Small intestine (tissue), 7 donors: ENCODE measurements around the gene ULBP3. TPM values are rescaled to one million over a fixed set of nuclear protein-coding genes. Genes with fewer than 3 reads are reported as not detected.

Source experiments
- DNase-seq, 2 donors: peaks; one replicate each; pipeline versions ENCODE4 v3.0.0 to v3.0.0-alpha.2; 2013
- FAIRE-seq: peaks from 2 replicates; lab custom pipeline; 2012; peaks lifted over from hg19 to GRCh38; lab: Jason Lieb, UNC
- H3K27ac ChIP-seq, 3 donors: one replicate each; pipeline ENCODE4 v1.5.1; 2013; ENCODE audit warnings: low read length in 2 of 3, mild to moderate bottlenecking in 2 of 3, control low read depth in 1 of 3, inconsistent platforms in 1 of 3, low read depth in 1 of 3, moderate library complexity in 1 of 3
- H3K27me3 ChIP-seq, 3 donors: one replicate each; pipeline ENCODE4 v1.6.1; 2013; ENCODE audit warnings: low read length in 3 of 3, inconsistent platforms in 1 of 3; ENCODE audit not compliant: control insufficient read depth in 3 of 3, insufficient read depth in 3 of 3
- H3K36me3 ChIP-seq, 3 donors: one replicate each; pipeline ENCODE4 v1.6.1; 2013; ENCODE audit warnings: low read length in 3 of 3, inconsistent platforms in 1 of 3, low read depth in 1 of 3, mild to moderate bottlenecking in 1 of 3, moderate library complexity in 1 of 3; ENCODE audit not compliant: control insufficient read depth in 3 of 3, insufficient read depth in 2 of 3
- H3K4me1 ChIP-seq, 3 donors: one replicate each; pipeline ENCODE4 v1.6.1; 2013; ENCODE audit warnings: low read length in 2 of 3, inconsistent platforms in 1 of 3, low read depth in 1 of 3, mild to moderate bottlenecking in 1 of 3, moderate library complexity in 1 of 3; ENCODE audit not compliant: control insufficient read depth in 3 of 3, insufficient read depth in 2 of 3
- H3K4me3 ChIP-seq, 3 donors: one replicate each; pipeline ENCODE4 v1.5.1; 2013; ENCODE audit warnings: low read length in 3 of 3, control low read depth in 1 of 3, inconsistent platforms in 1 of 3, low read depth in 1 of 3, mild to moderate bottlenecking in 1 of 3, moderate library complexity in 1 of 3
- H3K9me3 ChIP-seq, 2 donors: one replicate each; pipeline ENCODE4 v1.6.1; 2013; ENCODE audit warnings: low read depth in 1 of 2, low read length in 1 of 2; ENCODE audit not compliant: control insufficient read depth in 2 of 2, insufficient read depth in 1 of 2
- WGBS, 3 donors: extraction: QIAGEN DNeasy Blood & Tissue Kit; methylation state at CpG; one replicate each; pipeline ENCODE4 v1.1.7; 2013; 5-methylcytosine and 5-hydroxymethylcytosine counted together
- polyA plus RNA-seq, 4 donors: library from polyadenylated mRNA; stranded (reverse) in 3 of 4; unstranded in 1 of 4; fragments of 200-250 nt in 3 of 4; fragments of 120-200 nt in 1 of 4; gene quantifications; one replicate each; pipeline versions ENCODE4 v1.2.1 to v1.2.3, GENCODE V29; 2013
- donor health status: healthy with polysubstance abuse.
- donor health status: control.
- donor health status: control.
- donor health status: Bipolar disorder and iron deficiency.
- donor health status: healthy.

The ULBP3 gene
- polyA plus RNA-seq, 4 donors = 1.4 to 2.2 TPM; not detected in 2

DNA sequence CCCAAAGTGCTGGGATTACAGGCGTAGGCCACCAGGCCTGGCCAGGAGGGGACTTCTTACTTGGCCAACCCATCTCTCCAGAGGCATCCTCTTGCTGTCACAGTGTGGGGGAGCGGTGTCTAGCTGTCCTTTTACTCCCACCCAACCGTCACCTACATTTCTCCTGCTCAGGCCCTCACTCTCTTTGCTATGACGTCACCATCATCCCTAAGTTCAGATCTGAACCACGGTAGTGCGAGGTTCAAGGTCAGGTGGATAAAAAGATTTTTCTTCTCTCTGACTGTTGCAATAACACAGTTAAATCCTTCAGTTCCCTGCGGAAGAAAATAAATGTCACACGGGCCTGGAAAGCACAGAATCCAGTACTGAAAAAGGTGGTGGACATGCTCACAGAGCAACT is 36.3 kb downstream of the ULBP3 start:
- FAIRE-seq (no peak), DNase-seq (no peak)
- peaks cover 5 to 86% (median 13%) of the 10 kb centered on the region in 3 donors for H3K27me3 ChIP-seq
- no peaks in the 10 kb centered on the region for H3K4me1 ChIP-seq
- no peaks in the 10 kb centered on the region for H3K9me3 ChIP-seq
- no peak overlapping the region for H3K27ac ChIP-seq
- 71 to 85% (median 76%) methylated on average over 8 of the region's 8 CpGs for WGBS, 3 donors
- no peak overlapping the region for H3K4me3 ChIP-seq
- H3K36me3 ChIP-seq = no peaks in the 10 kb centered on the region

DNA sequence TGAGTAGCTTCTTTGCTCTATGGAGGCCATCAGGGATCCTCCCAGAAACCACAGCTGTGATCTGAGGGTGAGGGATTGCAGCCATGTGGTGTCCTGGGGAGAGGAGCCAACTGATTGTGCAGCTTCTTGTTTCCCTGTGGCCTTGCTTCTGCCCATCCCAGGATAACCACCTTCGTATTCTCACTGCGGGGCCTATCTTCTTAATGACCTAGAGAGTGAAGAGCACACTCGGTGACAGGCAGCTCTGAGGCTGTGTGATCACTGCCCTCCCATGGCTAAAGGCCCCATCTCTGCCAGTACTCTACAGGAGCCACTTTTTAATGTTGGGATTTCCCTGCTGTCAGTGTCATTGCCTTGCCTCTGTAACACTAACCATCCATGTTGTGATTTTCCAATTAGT is 38.3 kb downstream of the ULBP3 start:
- Histone ChIP-seq H3K4me3 (no peak overlapping the region), H3K4me1 (peaks cover 0 to 6% (median 2%) of the 10 kb centered on the region in 3 donors), H3K9me3 (no peaks in the 10 kb centered on the region), H3K27ac (no peak overlapping the region), H3K36me3 (no peaks in the 10 kb centered on the region), H3K27me3 (peaks cover 0 to 87% (median 17%) of the 10 kb centered on the region in 3 donors)
- WGBS, 3 donors = 77 to 85% (median 84%) methylated on average over 3 of the region's 3 CpGs
- FAIRE-seq = no peak
- no peak for DNase-seq

DNA sequence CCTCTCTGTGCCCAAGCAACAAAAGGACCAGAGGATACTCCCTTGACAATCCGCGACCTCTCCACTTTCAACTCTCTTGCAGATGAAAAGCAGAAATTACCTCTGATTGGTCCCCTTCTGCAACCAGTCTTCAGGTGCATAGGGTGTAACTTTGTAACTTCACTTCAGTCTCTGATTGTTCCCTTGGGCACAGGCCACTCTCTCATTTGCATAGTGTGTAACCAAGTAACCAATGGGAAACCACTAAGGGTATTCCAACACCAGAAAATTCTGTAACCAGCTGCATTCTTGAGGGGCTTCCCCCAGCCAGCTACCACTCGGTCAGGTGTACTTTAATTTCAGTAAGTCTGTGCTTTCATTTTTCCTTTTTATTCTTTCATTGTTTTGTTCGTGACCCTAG is 39.2 kb downstream of the ULBP3 start:
- no peak overlapping the region for H3K27ac ChIP-seq
- FAIRE-seq = no peak
- H3K27me3 ChIP-seq = peaks cover 0 to 87% (median 22%) of the 10 kb centered on the region in 3 donors
- no peak for DNase-seq
- WGBS, 3 donors = 68 to 74% (median 72%) methylated on average over 4 of the region's 4 CpGs
- H3K36me3 ChIP-seq = no peaks in the 10 kb centered on the region
- peaks cover 2 to 10% (median 4%) of the 10 kb centered on the region in 3 donors for H3K4me1 ChIP-seq
- no peaks in the 10 kb centered on the region for H3K9me3 ChIP-seq
- no peak overlapping the region for H3K4me3 ChIP-seq

DNA sequence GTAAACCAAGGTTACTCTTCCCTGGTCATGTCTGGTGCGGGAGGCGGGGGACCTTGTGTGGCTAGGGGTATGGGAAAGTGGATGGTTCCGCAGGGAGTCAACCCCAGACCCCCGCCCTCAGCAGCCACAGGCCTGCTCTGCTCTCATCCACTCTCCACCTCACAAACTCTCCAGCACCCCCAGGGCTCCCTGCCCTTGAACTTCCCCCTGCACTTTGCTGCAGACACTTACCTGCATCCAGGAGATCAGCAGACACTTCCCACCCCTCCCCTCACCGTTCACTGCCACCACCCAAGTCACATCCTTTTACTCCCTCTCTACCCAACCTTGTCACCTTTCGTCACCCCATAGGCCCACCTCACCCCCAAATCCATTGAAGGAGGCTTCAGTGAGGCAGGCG is 39.6 kb downstream of the ULBP3 start:
- FAIRE-seq = no peak
- Histone ChIP-seq H3K36me3 (no peaks in the 10 kb centered on the region), H3K9me3 (no peaks in the 10 kb centered on the region), H3K27me3 (peaks cover 0 to 92% (median 25%) of the 10 kb centered on the region in 3 donors), H3K27ac (no peak overlapping the region), H3K4me3 (no peak overlapping the region), H3K4me1 (peaks cover 2 to 10% (median 4%) of the 10 kb centered on the region in 3 donors)
- 81 to 84% (median 82%) methylated on average over 7 of the region's 7 CpGs for WGBS, 3 donors
- no peak for DNase-seq

DNA sequence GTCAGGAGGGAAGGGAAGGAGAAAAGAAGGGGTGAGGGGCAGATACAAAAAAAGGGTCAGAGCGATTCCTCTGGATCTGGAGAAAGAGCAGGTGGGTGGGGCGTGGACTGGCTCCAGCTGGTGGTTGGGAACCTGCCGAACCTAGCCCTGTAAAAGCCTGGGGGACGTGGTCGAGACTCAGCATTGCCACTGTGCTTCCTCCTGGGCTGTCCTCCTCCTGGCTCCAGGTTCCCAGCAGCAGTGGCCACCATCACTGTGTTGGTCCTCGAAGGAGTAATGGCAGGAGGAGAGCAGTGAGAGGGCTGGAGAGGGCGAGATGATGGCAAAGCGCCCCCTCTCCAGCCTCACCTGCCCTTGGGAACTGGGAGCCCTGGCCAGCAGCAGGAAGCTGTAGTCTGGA is 40.1 kb downstream of the ULBP3 start:
- WGBS, 3 donors = 47 to 72% (median 50%) methylated on average over 8 of the region's 8 CpGs
- no peak overlapping the region for H3K4me3 ChIP-seq
- no peaks in the 10 kb centered on the region for H3K36me3 ChIP-seq
- FAIRE-seq = no peak
- H3K27ac ChIP-seq = no peak overlapping the region
- peaks cover 0 to 95% (median 25%) of the 10 kb centered on the region in 3 donors for H3K27me3 ChIP-seq
- no peaks in the 10 kb centered on the region for H3K9me3 ChIP-seq
- DNase-seq = no peak
- peaks cover 2 to 10% (median 4%) of the 10 kb centered on the region in 3 donors for H3K4me1 ChIP-seq

DNA sequence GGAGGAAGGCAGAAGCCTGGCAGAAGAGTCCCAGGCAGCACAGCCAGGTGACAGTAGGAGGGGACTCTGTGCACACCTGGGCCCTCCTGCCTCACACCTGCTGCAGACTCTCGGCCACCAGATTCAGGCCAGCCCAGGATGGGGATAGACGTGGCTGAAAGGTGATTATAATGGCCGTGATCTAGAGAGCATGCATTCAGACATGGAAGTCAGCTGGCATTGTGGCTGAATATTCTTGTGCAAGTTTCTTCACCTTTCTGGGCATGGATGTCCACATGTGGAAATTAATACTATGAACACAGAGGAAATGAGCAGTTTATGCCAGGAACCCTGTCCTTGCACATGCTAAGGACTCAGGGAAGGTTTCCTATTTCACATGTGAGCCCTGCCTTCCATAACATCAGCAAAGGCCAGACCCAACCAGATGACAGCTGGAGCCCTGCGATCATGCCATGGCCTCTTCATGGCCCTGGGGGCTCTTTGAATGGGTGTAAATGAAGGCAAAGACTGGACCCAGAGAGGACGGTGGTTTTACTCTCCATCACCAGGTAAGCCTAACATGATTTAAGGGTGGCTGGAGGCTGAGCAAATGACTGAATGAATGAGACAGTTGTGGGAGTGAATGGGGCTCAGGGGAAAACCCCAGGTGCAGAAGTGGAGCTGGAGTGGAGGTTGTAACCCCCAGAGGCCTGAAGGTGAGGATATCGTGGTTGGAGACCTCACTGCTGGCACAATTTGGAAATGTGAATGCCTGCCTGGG is 40.9 kb downstream of the ULBP3 start:
- DNase-seq (no peak), FAIRE-seq (no peak)
- H3K9me3 ChIP-seq = no peaks in the 10 kb centered on the region
- 63 to 81% (median 67%) methylated on average over 6 of the region's 6 CpGs for WGBS, 3 donors
- H3K36me3 ChIP-seq = no peaks in the 10 kb centered on the region
- peaks cover 0 to 92% (median 25%) of the 10 kb centered on the region in 3 donors for H3K27me3 ChIP-seq
- H3K4me3 ChIP-seq = no peak overlapping the region
- no peak overlapping the region for H3K27ac ChIP-seq
- peaks cover 2 to 10% (median 4%) of the 10 kb centered on the region in 3 donors for H3K4me1 ChIP-seq

DNA sequence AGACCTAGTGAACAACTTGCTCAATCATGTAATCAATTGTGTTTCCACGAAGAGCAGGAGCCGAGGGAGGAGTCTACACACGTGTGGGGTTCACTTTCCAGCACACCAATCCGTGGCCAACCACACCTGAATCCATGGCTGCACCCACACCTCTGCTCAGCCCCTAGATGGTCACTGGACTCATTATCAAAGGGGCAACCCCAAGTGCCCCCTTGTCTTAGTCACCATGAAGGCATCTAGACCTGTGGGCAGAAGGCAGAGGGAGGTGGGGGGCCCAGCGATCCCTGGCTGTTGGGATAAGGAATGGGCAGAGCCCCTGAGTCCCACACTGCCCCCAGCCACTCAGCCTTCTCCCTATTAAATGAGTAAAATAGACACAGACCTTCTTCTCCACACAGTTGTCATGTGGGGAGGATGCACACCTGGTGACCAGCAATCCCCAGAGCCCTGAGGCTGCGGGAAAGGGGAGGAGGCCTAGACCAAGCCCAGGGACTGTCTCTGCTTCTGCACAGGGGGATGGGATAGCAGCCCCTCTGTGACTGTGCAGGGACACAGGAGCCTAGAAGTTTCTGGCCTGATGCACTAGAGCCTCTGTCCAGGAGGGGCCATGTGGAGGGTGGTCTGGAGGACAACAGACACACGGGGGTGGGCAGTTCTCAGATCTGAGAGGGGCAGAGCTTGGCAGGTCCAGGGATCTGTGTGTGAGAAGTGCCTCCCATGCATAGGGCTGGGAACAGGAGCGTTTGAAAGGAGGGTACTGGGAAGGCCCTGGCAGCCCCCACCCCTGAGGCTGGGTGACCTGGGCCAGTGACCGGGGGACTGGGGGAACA is 41.7 kb downstream of the ULBP3 start:
- WGBS, 3 donors = 78 to 80% (median 80%) methylated on average over 9 of the region's 9 CpGs
- Histone ChIP-seq H3K27ac (no peak overlapping the region), H3K4me1 (peaks cover 2 to 10% (median 4%) of the 10 kb centered on the region in 3 donors), H3K9me3 (no peaks in the 10 kb centered on the region), H3K36me3 (no peaks in the 10 kb centered on the region), H3K27me3 (peaks cover 0 to 86% (median 22%) of the 10 kb centered on the region in 3 donors), H3K4me3 (no peak overlapping the region)
- no peak for DNase-seq
- FAIRE-seq = no peak

DNA sequence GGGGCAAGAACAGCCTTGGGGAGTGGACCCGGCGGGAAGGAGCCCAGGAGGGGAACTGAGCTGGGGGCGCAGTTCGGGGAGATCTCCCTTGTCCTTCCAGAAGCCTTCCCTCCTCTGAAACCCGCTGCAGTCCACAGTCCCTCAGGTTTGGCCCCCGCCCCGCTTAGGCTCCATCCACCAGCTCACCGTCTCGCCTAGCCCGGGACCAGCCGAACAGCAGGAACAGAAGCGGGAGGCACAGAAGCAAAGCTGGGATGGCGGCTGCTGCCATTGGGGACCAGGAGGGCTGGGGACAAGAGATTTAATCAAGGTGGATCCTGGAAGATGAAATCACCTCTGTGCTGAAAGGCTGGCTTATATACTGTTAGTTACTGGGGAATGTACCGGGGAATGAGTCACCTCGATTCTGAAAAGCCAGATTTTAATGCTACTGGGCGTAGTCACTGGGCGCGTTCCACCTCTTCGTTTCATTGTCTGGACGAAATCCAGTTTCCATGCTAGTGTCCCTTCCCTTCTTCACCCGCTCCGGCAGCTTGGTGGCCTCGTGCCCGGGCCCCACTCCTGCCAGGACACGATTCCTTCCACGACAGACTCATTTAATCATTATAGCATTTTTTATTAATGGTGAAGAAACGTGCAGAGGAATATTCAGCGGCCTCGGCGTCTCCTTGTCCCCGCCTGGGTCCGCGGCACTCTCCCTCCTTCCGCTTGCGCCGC is 43.6 kb downstream of the ULBP3 start, which contains the start of gene RAET1L:
Gene RAET1L, minus strand, starts transcription at position 332 of the 717 bp plus-strand sequence. Its CDS starts 61 bp downstream, at position 271.
- peaks cover 2 to 10% (median 4%) of the 10 kb centered on the region in 3 donors for H3K4me1 ChIP-seq
- no peak within 1 kb of the TSS for H3K27ac ChIP-seq
- no peak for FAIRE-seq
- H3K9me3 ChIP-seq = no peaks in the 10 kb centered on the region
- DNase-seq = peak; percentile 24 to 56
- H3K27me3 ChIP-seq = peaks cover 0 to 68% (median 22%) of the 10 kb centered on the region in 3 donors
- WGBS, 3 donors = 3 to 5% (median 5%) methylated on average over 36 of the region's 36 CpGs
- H3K36me3 ChIP-seq = no peaks in the 10 kb centered on the region
- H3K4me3 ChIP-seq = no peak within 1 kb of the TSS
